ENCODE data around the gene CLEC5A.
"Not testable (repeated sequence)": the region's sequence is repeated elsewhere in the genome, so short reads cannot be mapped to it uniquely, and the experiment has no call there.

Gene CLEC5A

DNA sequence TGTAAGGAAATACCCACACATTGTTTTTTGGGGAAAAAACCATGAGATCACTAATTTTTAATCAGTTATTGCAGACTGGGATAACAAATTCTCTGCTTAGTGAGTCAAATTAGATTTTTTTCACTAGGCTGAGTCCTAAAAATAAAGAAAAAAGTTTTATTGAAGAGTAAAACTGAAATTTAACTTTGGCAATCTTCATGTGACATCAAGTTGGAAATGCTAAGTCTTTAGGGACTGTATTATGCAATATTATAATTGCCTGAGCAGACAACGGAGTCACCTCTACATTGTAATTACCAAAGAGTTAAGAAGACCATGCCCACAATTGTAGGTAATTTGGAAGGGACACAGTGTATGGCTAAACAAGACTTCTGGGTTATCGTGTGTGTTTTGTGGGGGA, 2.2 kb upstream of the CLEC5A start:
- DNase-seq (ENCODE audit: low read depth in 2 of 2), result no peak

DNA sequence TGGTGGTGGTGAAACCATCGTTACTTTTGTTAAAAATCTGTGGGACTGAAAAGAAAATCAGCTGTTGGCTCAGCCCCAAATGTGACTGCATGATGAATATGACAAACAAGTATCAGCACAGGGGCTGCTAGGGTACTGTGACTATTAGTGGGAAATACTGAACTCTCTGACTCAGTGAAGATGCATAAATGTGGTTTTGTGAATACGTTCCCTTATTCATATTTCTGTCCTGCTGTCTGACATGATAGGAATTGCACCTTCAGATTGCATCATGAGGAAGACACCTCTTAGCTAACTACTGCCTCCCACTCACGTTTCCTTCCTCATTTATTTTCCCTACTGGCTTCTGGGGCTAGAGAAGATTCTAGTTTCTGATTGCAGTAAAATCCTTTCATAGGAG, 1.4 kb downstream of the CLEC5A start:
- DNase-seq (ENCODE audit: low read depth in 2 of 2), result no peak

DNA sequence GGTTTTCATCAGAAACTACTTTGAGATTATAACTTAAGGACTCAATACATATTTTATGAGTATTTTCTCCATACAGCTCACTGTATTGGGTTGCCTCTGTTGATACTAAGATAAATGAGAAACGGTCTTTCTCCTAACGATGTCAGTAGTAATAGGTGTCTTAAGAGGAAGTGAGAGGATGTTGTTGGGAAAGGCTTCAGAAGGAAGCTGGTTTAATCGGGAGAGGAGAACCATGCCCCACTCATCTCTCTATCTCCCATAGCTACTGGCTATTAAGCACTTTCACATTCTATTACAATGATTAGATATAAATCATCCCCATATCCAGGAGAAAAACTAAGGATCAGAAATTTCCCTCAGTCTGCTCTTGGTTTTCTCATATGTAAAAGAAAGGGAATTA, 2.0 kb downstream of the CLEC5A start:
- no peak for DNase-seq (ENCODE audit: low read depth in 2 of 2)

DNA sequence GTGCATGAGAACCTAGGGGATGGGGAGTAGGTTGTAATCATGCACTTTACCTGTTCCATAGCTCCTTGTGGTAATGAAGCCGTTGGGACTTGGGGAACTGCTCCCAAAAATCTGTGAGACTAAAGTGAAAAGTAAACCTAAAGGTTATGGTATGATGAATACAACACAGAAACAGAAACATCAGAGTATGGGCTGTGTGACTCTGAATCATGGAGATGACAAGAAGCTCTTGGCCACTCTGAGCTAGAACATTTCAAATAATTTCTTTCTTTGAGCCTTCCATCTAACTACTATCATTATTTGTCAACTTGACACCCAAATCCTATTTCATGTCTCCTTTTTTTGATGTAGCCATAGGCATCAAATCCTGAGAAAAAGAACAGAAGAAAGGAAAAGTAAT, 2.9 kb downstream of the CLEC5A start:
- DNase-seq (ENCODE audit: low read depth in 2 of 2), result no peak

DNA sequence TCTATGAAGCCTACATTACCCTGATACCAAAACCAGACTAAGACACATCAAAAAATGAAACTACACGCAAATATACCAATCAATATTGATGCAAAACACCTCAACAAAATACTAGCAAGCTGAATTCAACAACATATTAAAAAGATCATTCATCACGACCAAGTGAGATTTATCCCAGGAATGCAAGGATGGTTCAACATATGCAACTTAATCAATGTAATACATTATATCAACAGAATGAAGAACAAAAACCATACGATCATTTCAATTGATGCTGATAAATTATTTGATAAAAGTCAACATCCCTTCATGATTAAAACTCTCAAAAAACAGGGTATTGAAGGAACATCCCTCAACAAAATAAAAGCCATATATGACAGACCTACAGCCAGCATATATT, 5.7 kb downstream of the CLEC5A start:
- DNase-seq (ENCODE audit: low read depth in 2 of 2), result no peak

DNA sequence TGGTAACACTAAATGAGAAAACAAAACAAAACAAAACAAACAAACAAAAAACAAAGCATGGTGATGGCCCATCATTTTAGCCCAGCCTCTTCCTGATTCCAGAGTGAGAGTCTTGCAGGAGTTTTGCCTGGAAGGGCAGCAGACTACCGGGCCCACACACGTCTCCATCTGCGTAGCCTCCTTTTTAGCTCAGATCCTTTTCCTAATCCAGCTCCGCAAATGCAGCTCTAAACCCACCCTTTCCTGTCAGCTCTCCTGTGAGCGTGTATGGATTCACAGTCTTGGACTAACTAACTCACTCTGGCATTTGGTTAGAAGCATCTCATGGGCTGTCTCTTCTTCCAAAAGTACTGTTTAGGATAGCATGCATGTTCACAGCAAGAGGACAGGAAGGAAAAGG, 16.6 kb downstream of the CLEC5A start:
- DNase-seq (ENCODE audit: low read depth in 2 of 2), result no peak

DNA sequence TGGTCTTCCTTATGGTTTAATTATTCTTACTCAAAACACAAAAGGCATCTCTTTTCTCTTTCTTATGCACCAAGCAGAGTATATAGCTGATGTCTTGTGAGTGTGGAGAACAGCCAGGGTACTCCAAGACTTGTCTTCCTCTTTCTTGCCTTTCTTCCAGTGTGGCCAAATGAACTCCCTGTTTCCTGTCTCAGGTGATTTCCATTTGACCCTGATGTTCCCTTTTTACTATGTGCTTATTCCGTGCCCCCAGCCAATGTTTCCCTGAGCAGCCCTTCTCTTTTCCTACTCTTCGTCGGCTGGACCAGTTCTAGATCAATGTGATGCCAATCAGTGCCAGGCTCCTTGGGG, 18.0 kb downstream of the CLEC5A start:
- no peak for DNase-seq (ENCODE audit: low read depth in 2 of 2)

DNA sequence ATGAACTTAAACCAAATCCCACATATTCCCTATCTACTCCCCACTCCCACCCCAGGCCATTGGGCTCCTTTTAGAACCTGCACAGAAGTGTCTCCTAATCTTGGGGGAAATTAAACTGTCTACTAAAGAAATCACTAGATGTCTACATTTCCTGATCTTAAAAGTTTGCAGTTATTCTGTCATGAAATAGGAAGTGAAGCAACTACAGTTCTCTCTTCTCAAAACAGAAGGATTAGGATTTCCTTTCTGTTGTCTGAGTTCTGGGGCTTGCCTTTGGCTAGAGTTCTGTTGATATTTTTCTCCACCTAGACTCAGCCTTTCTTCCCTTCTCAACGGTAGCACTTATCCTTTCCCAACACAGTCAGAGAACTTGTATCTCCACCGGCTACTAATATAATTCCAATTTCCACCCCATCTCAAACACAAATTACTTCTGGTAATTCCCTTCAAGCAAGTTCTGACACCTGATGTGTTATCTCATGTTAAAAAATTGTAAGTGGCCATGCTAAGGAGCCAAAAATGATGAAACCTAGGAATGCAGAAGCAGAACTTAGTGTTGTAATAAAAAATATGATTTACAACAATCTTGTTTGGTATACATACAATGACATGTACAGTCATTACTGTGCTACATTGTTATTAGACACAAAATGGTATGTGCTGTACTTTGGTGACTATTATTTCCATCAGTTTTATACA, 18.5 kb downstream of the CLEC5A start:
- DNase-seq (ENCODE audit: low read depth in 2 of 2), result no peak

DNA sequence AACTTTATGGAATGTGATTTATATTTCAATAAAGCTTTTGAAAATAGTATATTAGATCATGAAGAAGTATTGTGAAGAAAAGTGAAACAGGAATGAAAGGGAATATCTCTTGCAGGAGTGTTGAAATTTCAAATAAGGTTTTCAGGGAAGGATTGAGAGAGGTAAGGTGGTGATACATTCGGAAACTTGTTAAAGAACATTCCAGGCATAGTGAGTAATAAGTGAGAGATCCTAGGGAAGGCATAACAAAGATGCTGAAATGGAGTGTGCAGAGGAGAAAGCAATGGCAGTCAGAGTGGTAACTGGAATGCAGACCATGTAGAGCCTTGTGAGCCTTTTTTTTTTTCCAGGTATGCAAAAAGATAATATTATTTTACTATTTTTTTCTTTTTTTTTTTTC, 26.5 kb downstream of the CLEC5A start:
- DNase-seq (ENCODE audit: low read depth in 2 of 2), result no peak

DNA sequence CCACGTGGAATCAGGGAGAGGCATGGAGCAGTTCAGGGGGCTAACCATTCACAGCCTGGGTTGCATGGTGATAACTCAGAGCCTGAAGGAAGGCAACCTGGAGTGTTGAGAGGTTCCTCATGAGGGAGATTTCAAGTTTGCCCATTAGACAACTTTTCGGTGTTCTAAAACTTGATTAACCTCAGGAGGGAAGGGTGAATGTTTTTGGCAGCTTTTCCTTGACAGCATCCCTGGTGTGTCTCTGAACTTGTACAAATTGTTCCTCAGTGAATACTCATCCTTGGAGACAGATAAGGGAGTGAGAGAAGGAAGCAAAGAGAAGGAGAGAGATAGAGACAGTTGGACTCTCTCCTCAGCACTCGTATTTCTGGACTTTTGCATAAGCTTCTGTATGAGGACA, 30.7 kb downstream of the CLEC5A start, which contains the start of gene OR9A4:
Gene OR9A4, plus strand, starts transcription at position 301 of the 400 bp plus-strand sequence. CDS start 2,477 bp downstream, outside the sequence.
- no peak for DNase-seq (ENCODE audit: low read depth in 2 of 2)

DNA sequence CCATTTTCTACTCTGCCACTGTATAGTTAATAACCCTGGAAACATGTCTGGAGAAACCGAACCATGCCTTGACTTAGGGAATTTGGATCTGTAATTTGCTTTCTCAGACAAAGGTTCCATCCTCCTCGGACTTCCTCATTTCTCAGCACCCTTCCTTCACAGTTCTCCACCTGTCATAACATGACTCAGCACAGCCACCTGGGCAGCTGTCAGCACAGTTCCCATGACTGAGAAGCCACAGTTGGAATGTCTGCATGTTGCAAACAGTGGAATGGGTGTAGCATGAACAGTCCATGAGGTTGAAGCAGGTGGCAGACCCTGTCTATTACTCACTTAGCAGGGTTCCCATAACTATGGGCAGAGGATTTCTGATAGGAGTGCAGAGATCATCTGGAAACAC, 31.2 kb downstream of the CLEC5A start:
- DNase-seq (ENCODE audit: low read depth in 2 of 2), result no peak

DNA sequence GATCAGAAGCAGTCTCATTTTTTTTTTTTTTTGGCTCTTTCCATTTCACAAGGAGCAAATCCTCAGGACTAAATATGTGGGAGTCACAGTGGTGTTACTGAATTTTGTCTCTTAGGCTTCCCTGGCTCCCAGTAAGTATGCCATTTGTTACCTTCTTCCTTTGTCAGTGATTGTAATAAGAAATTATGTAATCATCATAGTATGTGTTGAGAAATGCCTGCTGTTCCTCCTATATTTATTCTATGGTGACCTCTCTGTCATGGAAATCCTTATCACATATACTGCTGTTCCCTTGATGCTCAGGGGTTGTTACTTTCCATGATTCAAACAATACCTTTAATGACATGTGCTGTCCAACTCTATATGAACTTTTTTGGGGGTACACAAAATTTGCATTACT, 35.4 kb downstream of the CLEC5A start:
- DNase-seq (ENCODE audit: low read depth in 2 of 2), result no peak

DNA sequence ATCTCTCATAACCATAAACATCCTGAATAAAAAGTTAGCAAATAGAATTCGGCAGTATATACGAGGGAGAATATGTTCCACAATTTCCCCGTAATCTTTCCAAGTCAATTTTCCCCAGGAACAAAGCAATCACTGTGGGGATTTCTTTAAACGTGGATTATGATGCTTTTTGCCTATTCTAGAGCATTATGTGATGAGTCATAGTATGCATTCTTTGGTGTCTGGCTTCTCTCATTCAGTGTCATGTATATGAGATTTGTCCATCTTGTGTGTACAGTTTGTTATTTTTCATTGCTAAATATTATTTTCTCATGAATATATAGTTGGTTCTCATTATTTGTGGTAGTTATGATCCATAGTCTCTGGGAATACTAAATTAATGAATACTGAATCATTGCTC, 40.5 kb downstream of the CLEC5A start:
- DNase-seq (ENCODE audit: low read depth in 2 of 2), result no peak

DNA sequence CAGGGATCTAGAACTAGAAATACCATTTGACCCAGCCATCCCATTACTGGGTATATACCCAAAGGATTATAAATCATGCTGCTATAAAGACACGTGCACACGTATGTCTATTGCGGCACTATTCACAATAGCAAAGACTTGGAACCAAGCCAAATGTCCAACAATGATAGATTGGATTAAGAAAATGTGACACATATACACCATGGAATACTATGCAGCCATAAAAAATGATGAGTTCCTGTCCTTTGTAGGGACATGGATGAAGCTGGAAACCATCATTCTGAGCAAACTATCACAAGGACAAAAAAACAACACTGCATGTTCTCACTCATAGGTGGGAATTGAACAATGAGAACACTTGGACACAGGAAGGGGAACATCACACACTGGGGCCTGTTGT, 47.4 kb downstream of the CLEC5A start:
- not testable (repeated sequence) for DNase-seq (ENCODE audit: low read depth in 2 of 2)

DNA sequence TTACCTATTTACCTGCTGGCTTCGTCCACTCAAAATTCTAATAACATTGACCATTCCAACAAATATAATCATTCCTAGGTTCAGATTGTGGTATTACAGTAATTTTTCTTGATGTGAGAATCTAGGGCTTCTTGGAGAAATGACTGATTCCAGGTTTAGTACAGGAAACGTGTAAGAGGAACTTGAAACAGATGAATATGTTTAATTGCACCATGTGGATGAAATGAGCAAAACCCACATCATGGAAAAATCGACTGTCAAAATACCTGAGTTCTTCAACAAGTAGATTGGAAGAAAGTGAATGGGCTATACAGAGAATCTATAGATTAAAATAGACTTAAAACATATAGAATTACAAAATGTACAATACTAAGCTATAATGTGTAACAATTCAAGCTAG, 55.4 kb downstream of the CLEC5A start:
- no peak for DNase-seq (ENCODE audit: low read depth in 2 of 2)

DNA sequence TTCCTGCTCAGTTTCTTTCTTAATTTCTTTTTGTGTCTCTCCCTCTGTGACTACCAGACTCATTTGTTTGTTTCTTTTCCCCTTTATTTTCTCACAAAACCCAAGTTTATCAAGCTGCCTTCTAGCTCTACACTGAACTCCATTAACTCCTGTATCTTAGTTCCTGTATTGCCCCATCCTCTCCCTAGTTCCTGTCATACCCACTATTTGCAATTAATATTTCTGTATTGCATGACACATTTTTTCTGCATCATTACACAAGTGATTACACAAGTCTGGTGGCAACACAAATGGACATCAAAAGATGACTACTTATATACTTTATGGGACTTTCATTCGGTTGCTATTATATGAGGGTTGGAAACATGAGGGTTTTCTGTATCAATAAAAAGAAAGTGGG, 57.5 kb downstream of the CLEC5A start:
- no peak for DNase-seq (ENCODE audit: low read depth in 2 of 2)

DNA sequence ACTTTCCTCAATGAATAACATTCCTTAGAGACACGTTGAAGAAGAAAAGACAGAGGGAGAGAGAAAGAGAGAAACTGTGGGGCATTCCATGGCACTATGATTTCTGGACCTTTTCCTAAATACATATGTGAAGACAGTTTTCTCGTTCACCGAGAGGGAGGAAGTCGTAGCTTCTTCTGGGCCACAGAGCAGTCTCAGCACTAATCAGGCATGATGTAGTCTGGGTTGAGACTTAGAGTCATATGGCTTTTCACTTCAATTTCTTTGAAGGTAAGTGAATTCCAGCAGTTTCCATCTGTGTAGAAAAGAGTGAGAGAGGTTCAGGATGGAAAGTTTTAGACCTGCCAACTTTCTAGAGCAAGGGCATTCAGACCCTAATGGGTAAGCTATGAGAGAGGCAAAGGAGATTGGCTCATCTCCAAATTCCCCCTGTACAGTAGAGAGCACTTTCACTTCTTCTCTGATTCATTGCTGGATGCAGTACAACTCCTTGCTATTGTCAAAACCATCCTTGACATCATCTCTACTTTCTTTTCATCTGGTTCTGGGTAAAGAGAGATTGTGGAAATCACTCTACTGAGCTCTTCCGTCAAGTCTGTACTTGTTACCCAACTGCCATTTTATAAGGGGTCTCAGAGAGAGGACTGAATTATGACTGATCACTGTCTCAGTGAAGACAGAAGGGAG, 62.1 kb downstream of the CLEC5A start:
- DNase-seq (ENCODE audit: low read depth in 2 of 2), result no peak

DNA sequence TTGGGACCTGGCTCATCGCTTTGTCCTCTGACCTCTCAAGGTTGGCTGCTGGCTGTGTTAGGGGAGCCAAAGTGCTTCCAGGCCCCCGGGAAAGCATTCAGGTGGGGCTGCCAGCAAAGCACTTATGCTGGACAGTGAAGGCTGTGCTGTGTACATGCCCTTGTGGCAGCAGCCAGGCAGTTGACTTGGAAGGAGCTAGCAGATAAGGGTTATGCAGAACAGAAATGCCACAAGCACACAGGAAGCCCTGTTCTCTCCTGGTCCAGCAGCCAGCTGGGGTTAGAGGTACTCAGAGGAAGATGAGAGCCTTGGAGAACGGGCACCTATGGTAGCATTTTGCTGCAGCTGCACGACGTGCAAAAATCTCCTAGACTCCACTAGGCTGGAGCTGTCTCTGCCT, 65.8 kb downstream of the CLEC5A start:
- no peak for DNase-seq (ENCODE audit: low read depth in 2 of 2)

DNA sequence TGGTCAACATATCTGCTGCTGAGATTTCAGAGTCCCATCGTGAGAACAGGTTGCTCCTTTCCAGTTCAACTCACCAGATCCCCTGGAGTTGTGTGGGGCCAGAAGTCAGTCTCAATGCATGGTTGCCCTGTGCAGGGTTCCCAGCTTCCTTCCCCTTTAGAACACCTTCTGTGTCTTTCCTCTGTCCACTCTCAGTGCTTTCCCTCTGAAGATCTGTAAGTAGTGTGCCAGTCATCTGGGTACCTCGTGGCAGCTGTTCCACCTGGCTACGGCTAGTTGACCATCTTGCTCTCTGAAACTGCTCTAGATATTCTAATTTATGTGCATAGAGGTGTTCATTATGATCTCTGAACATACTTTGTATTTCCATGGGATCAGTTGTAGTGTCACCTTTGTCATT, 69.4 kb downstream of the CLEC5A start:
- no peak for DNase-seq (ENCODE audit: low read depth in 2 of 2)

All from stimulated activated CD8-positive, alpha-beta memory T cell treated with anti-CD3 and anti-CD28 coated beads, Interleukin-15, amount 100 ng/mL, for 4 hours (primary cell).